Measurements from ENCODE around the gene HIPK3.
"Not testable (repeated sequence)": the region's sequence is repeated elsewhere in the genome, so short reads cannot be mapped to it uniquely, and the experiment has no call there.

- TF ChIP-seq EP300, POLR2A (IDR thresholded peaks at IDR 0.05): not testable (repeated sequence)
- TF ChIP-seq, protein P1, sequence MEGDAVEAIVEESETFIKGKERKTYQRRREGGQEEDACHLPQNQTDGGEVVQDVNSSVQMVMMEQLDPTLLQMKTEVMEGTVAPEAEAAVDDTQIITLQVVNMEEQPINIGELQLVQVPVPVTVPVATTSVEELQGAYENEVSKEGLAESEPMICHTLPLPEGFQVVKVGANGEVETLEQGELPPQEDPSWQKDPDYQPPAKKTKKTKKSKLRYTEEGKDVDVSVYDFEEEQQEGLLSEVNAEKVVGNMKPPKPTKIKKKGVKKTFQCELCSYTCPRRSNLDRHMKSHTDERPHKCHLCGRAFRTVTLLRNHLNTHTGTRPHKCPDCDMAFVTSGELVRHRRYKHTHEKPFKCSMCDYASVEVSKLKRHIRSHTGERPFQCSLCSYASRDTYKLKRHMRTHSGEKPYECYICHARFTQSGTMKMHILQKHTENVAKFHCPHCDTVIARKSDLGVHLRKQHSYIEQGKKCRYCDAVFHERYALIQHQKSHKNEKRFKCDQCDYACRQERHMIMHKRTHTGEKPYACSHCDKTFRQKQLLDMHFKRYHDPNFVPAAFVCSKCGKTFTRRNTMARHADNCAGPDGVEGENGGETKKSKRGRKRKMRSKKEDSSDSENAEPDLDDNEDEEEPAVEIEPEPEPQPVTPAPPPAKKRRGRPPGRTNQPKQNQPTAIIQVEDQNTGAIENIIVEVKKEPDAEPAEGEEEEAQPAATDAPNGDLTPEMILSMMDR (IDR thresholded peaks at IDR 0.05), result not testable (repeated sequence)
Observed at GRCh38 chr11:33306821-33307220, 49.6 kb downstream of the HIPK3 start.

Measured in sigmoid colon (tissue), 4 donors.